ENCODE data around the gene FBF1.

GRCh38 chr17:75943491-75943890, 2.6 kb upstream of the FBF1 start:
- no peak for TF ChIP-seq CTCF (IDR thresholded peaks at IDR 0.05)
- no peak for TF ChIP-seq POLR2A (IDR thresholded peaks at IDR 0.05)

All from right lobe of liver (tissue), 4 donors.